HEK293T (cell line): ENCODE results near the gene PLEK.

Experiments
- CTCF ChIA-PET: fragments of 350-600 bp; formaldehyde crosslinking; extraction: SDS; loops from one replicate; lab custom pipeline; 2021; ENCODE audit warnings: antibody characterized with exemption, inconsistent platforms; lab: Yijun Ruan, JAX
- POLR2A ChIA-PET: fragments of 350-600 bp; formaldehyde crosslinking; extraction: SDS; loops from one replicate; lab custom pipeline; 2020; ENCODE audit warnings: antibody characterized with exemption, inconsistent platforms; lab: Yijun Ruan, JAX
- DNase-seq: peaks from one replicate; pipeline ENCODE4 v3.0.0; 2012; ENCODE audit warnings: mixed read lengths; ENCODE audit errors: extremely low spot score
- ARNT ChIP-seq: fragments of 450-650 bp; IDR thresholded peaks from 2 replicates; pipeline ENCODE4 v1.6.1; 2017; ENCODE audit warnings: mild to moderate bottlenecking
- BHLHE40 ChIP-seq: fragments of 450-650 bp; IDR thresholded peaks from 2 replicates; pipeline ENCODE4 v1.6.1; 2016; ENCODE audit warnings: mild to moderate bottlenecking, moderate library complexity, borderline replicate concordance
- CTBP1 ChIP-seq: fragments of 450-650 bp; IDR thresholded peaks from 2 replicates; pipeline ENCODE4 v1.6.1; 2016; ENCODE audit warnings: borderline replicate concordance
- ELF4 ChIP-seq: fragments of 450-650 bp; IDR thresholded peaks from 2 replicates; pipeline ENCODE4 v1.6.1; 2017; ENCODE audit warnings: antibody characterized with exemption
- FOXA1 ChIP-seq: fragments of 450-650 bp; IDR thresholded peaks from 2 replicates; pipeline ENCODE4 v1.6.1; 2016; ENCODE audit warnings: mild to moderate bottlenecking
- FOXK2 ChIP-seq: fragments of 450-650 bp; IDR thresholded peaks from 2 replicates; pipeline ENCODE4 v1.6.1; 2016; ENCODE audit warnings: mild to moderate bottlenecking
- FOXM1 ChIP-seq: fragments of 450-650 bp; IDR thresholded peaks from 2 replicates; pipeline ENCODE4 v1.6.1; 2017; ENCODE audit warnings: mild to moderate bottlenecking, borderline replicate concordance
- HDGF ChIP-seq: fragments of 450-650 bp; IDR thresholded peaks from 2 replicates; pipeline ENCODE4 v1.6.1; 2017; ENCODE audit warnings: antibody characterized with exemption, borderline replicate concordance
- L3MBTL2 ChIP-seq: fragments of 450-650 bp; conservative IDR thresholded peaks from 2 replicates; pipeline ENCODE4 v1.6.1; 2016; ENCODE audit warnings: mild to moderate bottlenecking
- LEF1 ChIP-seq: fragments of 450-650 bp; IDR thresholded peaks from 2 replicates; pipeline ENCODE4 v1.6.1; 2017; ENCODE audit warnings: mild to moderate bottlenecking, borderline replicate concordance
- NFRKB ChIP-seq: fragments of 450-650 bp; IDR thresholded peaks from 2 replicates; pipeline ENCODE4 v1.6.1; 2016; ENCODE audit warnings: mild to moderate bottlenecking, moderate library complexity
- PKNOX1 ChIP-seq: fragments of 450-650 bp; IDR thresholded peaks from 2 replicates; pipeline ENCODE4 v1.6.1; 2016
- SP1 ChIP-seq: fragments of 450-650 bp; IDR thresholded peaks from 2 replicates; pipeline ENCODE4 v1.6.1; 2017
- SUZ12 ChIP-seq: fragments of 450-650 bp; IDR thresholded peaks from 2 replicates; pipeline ENCODE4 v1.6.1; 2016; ENCODE audit warnings: mild to moderate bottlenecking
- TARDBP ChIP-seq: fragments of 450-650 bp; IDR thresholded peaks from 2 replicates; pipeline ENCODE4 v1.6.1; 2016
- ZNF384 ChIP-seq: fragments of 450-650 bp; IDR thresholded peaks from 2 replicates; pipeline ENCODE4 v1.6.1; 2016

Gene PLEK

GRCh38 chr2:68371138-68371537, 6.1 kb downstream of the PLEK start:
- TF ChIP-seq CTBP1 (no peak), LEF1 (no peak), FOXA1 (no peak), ZNF384 (no peak), BHLHE40 (no peak), L3MBTL2 (no peak), NFRKB (no peak), HDGF (no peak), PKNOX1 (no peak), ARNT (no peak), TARDBP (no peak), SP1 (no peak), SUZ12 (no peak), FOXK2 (no peak), ELF4 (no peak), FOXM1 (no peak)

GRCh38 chr2:68371581-68371980, 6.5 kb downstream of the PLEK start:
- no peak for TF ChIP-seq ELF4
- no peak for TF ChIP-seq FOXA1
- no peak for TF ChIP-seq L3MBTL2
- no peak for TF ChIP-seq ARNT
- no peak for TF ChIP-seq SUZ12
- no peak for TF ChIP-seq BHLHE40
- TF ChIP-seq NFRKB: no peak
- no peak for TF ChIP-seq FOXM1
- TF ChIP-seq LEF1: no peak
- TF ChIP-seq CTBP1: no peak
- TF ChIP-seq SP1: no peak
- no peak for TF ChIP-seq TARDBP
- TF ChIP-seq PKNOX1: no peak
- TF ChIP-seq HDGF: no peak
- no peak for TF ChIP-seq ZNF384
- no peak for TF ChIP-seq FOXK2
- DNase-seq: no peak
- ChIA-PET CTCF (interaction anchor here (0.6 kb wide), 1 partner anchor 694 kb away, joined by 6 read pairs; no protein-coding TSS in a partner anchor), POLR2A (no interaction called here)

More at GRCh38 chr2:68371138-68371537, 6.1 kb downstream of the PLEK start:
- DNase-seq: no peak
- POLR2A ChIA-PET: no interaction called here
- CTCF ChIA-PET: interaction anchor here (0.6 kb wide), 1 partner anchor 694 kb away, joined by 6 read pairs; no protein-coding TSS in a partner anchor

- CTCF ChIA-PET: no interaction called here
- no peak for TF ChIP-seq SUZ12
- no peak for TF ChIP-seq LEF1
- no peak for TF ChIP-seq ZNF384
- TF ChIP-seq ARNT: no peak
- no peak for TF ChIP-seq FOXM1
- no peak for TF ChIP-seq NFRKB
- no peak for TF ChIP-seq ELF4
- TF ChIP-seq BHLHE40: no peak
- no peak for TF ChIP-seq CTBP1
- no peak for TF ChIP-seq L3MBTL2
- no peak for TF ChIP-seq PKNOX1
- no peak for TF ChIP-seq HDGF
- TF ChIP-seq TARDBP: no peak
- no peak for DNase-seq
- POLR2A ChIA-PET: no interaction called here
These were observed 7.4 kb downstream of the PLEK start for GRCh38 chr2:68372485-68372884.

- POLR2A ChIA-PET: no interaction called here
- no peak for DNase-seq
- TF ChIP-seq FOXA1: no peak
- no peak for TF ChIP-seq PKNOX1
- TF ChIP-seq TARDBP: no peak
- no peak for TF ChIP-seq ARNT
- TF ChIP-seq SP1: no peak
- TF ChIP-seq SUZ12: no peak
- no peak for TF ChIP-seq FOXM1
- no peak for TF ChIP-seq LEF1
- no peak for TF ChIP-seq ELF4
- TF ChIP-seq ZNF384: no peak
- CTCF ChIA-PET: no interaction called here
These were observed 9.1 kb downstream of the PLEK start for GRCh38 chr2:68374184-68374583.

GRCh38 chr2:68375582-68375981, 10.5 kb downstream of the PLEK start:
- POLR2A ChIA-PET: no interaction called here
- no peak for DNase-seq
- CTCF ChIA-PET: no interaction called here
- no peak for TF ChIP-seq SUZ12
- TF ChIP-seq L3MBTL2: no peak
- TF ChIP-seq BHLHE40: no peak
- no peak for TF ChIP-seq FOXA1
- no peak for TF ChIP-seq PKNOX1
- no peak for TF ChIP-seq FOXM1
- no peak for TF ChIP-seq ELF4
- no peak for TF ChIP-seq FOXK2
- no peak for TF ChIP-seq CTBP1
- no peak for TF ChIP-seq LEF1
- no peak for TF ChIP-seq NFRKB
- no peak for TF ChIP-seq ARNT
- no peak for TF ChIP-seq ZNF384
- TF ChIP-seq TARDBP: no peak
- TF ChIP-seq SP1: no peak
- TF ChIP-seq HDGF: no peak
